GM23248 (cell line): ENCODE data around the gene SESTD1.

ENCODE experiments used
- EZH2 ChIP-seq: fragments of 200-600 bp; sonication (generic); IDR thresholded peaks from 2 replicates; pipeline ENCODE4 v1.6.1; 2018; ENCODE audit warnings: antibody characterized with exemption, mild to moderate bottlenecking; ENCODE audit not compliant: insufficient read depth, poor library complexity, severe bottlenecking
- EZH2phosphoT487 ChIP-seq: fragments of 200-600 bp; sonication (generic); IDR thresholded peaks from 2 replicates; pipeline ENCODE4 v1.6.1; 2018; ENCODE audit warnings: antibody characterized with exemption, moderate library complexity, mild to moderate bottlenecking, low read depth; ENCODE audit not compliant: insufficient read depth

DNA sequence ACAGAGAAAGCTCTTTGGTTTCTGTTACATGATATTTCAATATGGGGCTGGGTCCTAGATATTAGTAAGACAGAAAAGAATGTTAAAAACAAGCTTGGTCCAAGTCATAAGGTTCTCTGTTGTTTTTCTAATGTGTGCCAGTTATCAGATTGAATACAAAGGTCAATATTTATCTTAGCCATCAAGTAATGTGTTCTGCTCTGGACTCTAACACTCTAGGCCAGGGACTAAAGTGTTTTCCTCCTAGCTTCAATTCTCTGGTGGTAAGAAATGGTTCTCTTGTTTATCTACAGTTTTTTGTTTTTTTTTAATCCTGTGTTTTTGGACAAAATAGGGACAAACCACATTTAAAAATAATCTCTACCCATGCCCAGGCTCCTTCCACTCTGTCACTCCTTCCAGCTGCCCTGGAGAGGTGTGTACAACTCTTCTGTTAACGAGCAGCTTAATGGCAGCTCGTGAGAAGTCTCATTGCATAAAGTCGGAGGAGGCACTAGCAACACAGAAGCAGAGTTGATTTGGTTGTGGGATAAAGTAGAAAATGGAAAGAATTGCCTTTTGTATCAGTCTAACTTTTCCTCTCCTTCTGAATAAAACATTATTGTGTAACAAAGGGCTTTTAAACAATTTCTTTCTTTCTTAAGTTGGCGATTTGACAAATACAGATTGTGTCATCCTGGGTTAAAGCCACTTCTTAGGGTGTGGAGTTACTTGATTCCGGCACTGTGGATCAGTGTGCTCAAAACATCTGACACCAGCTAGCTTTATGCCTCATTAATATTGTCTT, 8.0 kb upstream of the SESTD1 start:
- TF ChIP-seq EZH2phosphoT487 (no peak), EZH2 (no peak)
